Medulla oblongata (tissue), 1 donor: Measurements from ENCODE around the gene DPH7.
"Not testable (repeated sequence)": the region's sequence is repeated elsewhere in the genome, so short reads cannot be mapped to it uniquely, and the experiment has no call there.

Experiments used
- DNase-seq: peaks from one replicate; pipeline ENCODE4 v3.0.0-alpha.2; 2015; ENCODE audit errors: extremely low spot score

The DPH7 gene

DNA sequence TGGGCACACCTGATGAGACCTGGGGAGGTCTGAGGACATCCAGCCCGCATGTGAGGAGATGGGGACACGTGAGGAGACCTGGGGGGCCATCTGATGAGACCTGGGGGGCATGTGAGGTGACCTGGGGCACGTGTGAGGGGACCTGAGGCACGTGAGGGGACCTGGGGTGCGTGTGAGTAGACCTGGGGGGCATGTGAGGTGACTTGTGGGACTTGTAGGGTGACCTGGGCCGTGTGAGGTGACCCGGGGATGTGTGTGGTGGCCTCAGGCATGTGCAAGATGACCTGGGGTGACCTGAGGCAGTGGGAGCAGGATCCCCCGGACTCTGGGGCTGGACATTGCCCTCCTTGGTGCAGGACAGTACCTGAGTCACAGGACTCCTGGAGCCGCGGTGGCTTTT is 59.2 kb downstream of the DPH7 start:
- no peak for DNase-seq

DNA sequence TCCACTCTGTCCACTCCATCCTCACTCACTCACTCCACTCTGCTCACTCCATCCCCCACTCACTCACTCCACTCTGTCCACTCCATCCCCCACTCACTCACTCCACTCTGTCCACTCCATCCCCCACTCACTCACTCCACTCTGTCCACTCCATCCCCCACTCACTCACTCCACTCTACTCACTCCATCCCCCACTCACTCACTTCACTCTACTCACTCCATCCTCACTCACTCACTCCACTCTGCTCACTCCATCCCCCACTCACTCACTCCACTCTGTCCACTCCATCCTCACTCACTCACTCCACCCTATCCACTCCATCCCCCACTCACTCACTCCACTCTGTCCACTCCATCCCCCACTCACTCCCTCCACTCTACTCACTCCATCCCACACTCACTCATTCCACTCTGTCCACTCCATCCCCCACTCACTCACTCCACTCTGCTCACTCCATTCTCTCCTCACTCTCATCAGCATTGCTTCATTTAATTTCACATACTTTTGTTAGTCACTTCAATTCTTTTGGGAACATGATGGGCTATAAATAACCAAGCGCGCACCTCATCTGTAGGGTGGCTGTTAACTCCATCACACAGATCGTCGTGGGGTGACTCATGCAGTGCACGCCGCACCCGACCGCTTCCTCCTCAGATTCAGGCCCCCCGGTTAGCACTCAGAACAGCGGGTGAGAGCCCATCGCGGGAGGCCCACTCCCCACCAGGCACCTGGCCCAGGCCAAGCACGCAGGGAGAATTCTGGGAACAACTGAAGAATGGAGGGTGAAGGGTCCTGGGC is 59.9 kb downstream of the DPH7 start:
- not testable (repeated sequence) for DNase-seq

DNA sequence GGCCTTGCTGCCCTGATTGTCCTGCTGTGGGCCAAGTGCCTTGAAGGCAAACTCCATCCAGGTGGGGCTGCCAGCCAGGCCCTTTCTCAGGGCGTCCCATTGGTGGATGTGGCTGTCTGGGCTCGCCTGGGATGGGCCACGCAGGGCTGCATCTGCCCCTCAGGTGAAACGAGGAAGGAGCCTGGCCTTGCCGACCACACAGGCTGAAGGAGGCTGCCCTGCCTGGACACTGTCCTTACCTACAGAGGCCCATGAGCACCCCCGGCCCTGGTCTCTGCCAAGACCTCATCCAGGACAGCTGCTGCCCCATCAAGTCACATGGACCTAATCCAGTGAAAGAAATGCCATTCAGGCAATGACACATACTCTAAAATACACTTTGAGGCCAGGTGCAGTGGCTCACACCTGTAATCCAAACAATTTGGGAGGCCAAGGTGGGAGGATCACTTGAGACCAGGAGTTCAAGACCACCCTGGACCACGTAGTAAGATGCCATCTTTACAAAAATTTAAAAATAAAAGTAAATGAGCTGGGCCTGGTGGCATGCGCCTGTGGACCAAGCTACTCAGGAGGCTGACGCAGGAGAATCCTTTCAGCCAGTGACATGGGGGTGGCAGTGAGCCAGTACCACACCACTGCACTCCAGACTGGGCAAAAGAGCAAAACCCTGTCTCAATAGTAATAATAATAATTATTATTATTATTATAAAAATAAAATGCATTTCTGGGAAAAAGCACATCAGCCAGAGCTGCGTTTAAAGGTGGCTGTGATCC is 62.4 kb downstream of the DPH7 start:
- no peak for DNase-seq

DNA sequence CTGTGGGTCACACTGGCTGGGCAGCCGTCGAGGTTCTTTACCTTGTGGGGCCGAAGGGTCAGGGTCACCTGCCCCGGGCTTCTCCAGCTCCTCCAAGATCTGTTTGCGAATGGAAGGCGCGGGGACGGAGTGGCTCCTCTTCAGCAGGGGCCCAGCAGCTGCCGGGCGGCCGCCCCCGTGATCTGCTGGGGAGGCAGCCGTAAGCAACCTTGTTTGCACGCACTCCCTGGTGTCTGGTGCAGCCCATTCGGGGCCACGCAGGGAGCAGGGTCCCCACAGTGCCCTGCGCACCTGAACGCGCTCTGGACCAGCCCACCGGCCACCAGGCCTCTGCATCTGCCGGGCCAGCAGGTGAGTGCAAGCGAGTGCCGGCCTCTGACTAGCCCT is 63.4 kb downstream of the DPH7 start:
- no peak for DNase-seq

DNA sequence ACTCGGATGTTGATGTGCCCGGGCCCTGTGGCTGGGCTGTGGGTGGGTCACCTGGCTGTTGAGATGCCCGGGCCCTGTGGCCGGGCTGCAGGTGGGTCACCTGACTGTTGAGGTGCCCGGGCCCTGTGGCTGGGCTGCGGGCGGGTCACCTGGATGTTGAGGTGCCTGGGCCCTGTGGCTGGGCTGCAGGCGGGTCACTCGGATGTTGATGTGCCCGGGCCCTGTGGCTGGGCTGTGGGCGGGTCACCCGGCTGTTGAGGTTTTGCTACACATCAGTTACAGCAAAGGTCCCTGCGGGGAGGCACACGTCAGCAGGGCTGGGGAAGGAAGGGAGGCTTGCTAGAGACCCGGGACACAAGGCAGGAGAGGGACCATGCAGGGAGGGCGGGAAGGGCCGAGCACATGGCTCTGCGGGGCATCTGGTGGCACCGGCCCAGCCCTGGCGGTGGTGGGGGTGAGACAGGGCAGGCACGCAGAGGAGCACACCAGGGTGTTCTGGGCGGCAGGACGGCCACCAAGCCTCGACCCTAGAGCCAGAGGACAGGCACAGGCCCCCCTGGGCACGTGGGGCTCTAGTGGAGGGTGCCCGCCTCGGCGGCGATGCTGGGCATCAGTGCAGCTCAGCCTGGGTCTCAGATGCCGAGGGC is 63.9 kb downstream of the DPH7 start:
- DNase-seq = no peak

DNA sequence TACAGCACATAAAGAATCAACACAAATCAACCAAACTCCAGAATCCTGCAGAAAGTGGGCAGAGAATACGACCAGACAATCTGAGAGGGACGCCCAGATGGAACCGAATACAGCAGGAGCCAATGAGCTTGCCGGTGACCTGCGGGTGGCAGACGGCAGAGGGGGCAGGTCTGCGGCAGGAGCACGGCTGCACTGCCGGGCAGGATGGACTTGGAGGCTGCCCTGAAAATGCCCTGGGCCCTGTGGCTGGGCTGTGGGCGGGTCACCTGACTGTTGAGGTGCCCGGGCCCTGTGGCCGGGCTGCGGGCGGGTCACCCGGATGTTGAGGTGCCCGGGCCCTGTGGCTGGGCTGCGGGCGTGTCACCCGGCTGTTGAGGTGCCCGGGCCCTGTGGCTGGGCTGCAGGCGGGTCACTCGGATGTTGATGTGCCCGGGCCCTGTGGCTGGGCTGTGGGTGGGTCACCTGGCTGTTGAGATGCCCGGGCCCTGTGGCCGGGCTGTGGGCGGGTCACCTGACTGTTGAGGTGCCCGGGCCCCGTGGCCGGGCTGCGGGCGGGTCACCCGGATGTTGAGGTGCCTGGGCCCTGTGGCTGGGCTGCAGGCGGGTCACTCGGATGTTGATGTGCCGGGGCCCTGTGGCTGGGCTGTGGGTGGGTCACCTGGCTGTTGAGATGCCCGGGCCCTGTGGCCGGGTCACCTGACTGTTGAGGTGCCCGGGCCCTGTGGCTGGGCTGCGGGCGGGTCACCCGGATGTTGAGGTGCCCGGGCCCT is 64.7 kb downstream of the DPH7 start:
- DNase-seq = not testable (repeated sequence)

DNA sequence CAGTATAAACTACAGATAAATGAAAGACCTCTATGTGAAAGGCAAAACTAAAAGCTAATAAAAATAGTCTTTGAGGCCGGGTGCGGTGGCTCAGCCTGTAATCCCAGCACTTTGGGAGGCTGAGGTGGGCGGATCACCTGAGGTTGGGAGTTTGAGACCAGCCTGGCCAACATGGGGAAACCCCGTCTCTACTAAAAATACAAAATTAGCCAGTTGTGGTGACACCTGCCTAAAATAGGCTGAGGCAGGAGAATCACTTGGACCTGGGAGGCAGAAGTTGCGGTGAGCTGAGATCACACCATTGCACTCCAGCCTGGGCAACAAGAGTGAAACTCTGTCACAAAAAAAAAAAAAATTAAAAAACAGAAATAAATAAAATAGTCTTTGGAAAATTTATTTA is 65.6 kb downstream of the DPH7 start:
- DNase-seq = not testable (repeated sequence)

DNA sequence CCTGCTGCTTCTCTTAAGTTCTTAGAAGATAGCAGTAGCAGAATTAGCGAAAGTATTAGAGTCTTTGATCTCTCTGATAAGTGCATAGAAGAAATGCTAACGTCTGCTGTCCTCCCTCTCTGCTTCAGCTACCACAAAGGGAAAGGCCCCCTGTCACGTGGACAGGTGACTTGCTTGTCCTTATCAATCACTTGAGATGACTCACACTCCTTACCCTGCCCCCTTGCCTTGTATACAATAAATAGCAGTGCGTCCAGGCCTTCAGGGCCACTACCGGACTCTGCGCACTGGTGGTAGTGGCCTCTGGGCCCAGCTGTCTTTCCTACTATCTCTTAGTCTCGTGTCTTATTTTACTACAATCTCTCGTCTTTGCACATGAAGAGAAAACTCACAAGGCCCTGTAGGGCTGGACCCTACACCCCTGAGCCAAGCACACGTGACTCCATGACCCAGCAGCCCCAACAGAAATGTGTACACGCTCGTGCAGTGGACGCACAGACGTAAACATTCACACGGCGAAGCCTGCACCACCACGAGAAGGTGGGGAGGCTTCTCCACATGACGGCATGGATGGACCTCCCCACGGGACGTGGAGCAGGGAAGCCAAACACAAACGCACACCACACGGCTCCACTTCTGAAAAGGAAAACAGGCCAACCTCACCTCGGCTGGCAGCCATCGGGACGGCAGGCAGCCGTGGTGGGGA is 66.8 kb downstream of the DPH7 start:
- DNase-seq = no peak

- DNase-seq = not testable (repeated sequence)
Measured at GRCh38 chr9:137511126-137511525, 67.6 kb downstream of the DPH7 start.

GRCh38 chr9:137509198-137509597 is 69.5 kb downstream of the DPH7 start:
- DNase-seq = no peak

- DNase-seq = no peak
Measured at GRCh38 chr9:137506702-137507171, 72.0 kb downstream of the DPH7 start.

DNA sequence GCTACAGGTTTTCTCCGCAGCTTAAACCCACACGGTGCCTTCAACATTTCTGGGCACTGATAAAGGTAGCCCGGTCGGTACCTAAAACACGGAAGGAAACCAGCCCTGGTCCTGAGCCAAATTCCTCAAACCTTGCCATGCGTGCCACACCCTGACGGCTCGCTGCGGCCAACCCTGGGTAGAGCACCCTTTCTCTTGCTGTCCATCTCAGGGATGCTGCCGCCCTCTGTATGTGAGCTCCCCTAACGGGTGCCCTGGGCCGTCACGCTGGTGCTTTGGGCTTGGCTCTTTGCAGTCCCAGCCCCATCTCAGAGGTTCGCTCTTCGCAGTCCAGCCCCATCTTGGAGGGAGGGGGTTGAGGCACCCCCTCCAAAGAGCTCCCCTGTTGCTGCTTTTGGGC is 72.5 kb downstream of the DPH7 start:
- no peak for DNase-seq

GRCh38 chr9:137505421-137506140 is 73.1 kb downstream of the DPH7 start:
- DNase-seq = no peak
